HG03558 (cell line): ENCODE results near the gene HSF2.

Experiments used
- ATAC-seq: cut with Tn5 transposase; IDR thresholded peaks from one replicate; pipeline ENCODE4 v1.9.1; 2021; ENCODE audit warnings: moderate number of reproducible peaks; ENCODE audit not compliant: unreplicated experiment; ENCODE audit errors: extremely low read depth

Gene HSF2

DNA sequence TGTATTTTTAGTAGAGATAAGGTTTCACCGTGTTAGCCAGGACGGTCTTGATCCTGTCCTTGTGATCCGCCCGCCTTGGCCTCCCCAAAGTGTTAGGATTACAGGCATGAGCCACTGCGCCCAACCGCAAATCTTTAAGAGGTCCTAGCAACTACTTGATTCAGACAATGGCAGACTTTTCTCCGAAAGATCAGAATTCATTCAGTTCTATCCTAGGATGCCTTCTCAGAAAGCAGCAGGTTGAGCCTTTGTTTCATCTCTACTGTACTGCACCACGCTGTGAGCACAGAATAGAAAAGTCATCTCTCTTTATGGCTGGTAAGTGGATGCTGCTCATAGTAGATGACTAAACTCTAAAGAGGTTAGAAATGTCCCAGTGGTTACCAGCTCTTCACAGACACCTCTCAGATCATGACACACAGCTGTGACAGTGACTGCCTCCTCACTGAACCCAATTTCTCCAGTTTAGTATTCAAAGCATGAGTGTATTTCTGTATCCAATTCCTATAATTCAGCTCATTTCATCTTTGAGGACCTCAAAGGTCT lies 6.0 kb upstream of the HSF2 start:
- ATAC-seq: no peak

DNA sequence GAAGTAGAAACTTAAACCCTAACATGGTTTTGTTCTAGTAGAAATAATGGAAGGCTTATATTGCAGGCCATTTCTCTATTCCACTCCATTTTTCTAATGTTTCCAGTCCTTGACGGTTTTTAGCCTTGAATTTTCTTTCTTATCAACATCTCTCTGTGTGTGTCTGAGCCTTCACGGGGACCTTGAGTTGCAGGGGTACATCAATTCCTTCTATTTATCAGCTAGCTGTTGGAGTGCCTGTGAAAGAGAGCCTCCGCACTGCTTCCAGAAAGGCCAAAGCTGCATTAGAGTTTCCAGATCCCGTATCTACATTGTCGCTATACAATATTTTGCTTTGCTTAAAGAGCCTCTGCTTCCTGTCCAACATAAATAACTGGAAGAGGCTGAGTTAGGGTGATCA lies 5.4 kb upstream of the HSF2 start:
- ATAC-seq: no peak

DNA sequence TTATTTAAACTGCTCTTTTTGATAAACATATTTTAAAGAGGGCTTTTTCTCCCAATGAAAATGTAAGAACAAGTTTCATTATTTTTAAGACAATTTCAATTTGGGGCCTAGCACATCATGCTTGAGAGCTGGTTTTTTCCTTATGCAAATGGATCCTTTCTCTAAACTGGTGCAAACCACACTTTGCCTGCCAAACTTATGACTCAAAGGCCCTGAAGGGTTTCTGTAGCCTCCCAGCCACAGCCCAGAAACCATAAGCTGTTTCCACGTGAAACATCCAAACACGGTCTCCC lies 451 bp upstream of the HSF2 start:
- ATAC-seq: no peak

DNA sequence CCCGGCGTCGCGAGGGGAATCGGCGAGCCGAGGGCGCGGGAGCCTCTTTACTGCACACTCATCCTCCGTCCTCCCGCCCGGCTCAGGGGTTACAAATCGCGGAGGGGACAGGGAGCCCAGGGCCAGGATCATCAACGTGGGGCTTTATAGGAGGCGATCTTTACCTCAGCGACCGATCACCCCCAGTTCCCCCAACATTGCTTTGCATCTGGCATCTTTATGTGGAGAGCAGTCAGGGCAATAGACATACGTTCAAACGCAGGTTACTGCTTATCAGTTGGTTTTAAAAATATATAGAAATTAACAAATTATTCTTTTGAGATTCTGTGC lies 634 bp downstream of the HSF2 start:
- ATAC-seq: peak; percentile 2

DNA sequence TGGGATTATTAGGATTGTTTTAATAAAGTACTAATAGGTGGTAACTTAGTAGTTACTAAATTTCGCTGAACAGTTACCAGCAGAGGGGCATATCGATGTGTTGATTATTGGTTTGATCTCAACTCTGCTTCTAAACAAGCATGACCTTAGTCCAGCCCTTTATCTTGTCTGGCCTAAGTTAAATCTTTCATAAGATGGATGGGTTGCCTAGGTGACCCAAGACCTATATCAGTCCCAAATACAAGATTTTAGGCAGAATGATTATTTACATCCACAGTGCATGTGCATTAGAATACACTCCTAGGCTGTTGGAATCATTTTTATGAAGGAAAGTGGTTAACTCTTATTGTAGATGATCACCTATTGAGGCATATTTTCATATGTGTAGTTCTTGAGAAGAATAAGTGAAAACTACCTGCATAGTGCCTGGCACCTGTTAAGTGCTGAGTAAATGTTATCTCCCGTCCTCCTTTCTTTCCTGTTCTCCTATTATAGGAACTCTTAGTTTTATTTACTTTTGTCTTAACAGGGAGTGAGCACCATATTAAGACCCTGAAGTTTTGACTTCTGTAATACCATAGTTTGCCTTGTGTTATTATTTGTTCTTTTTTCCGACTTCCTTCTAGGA lies 1.1 kb downstream of the HSF2 start:
- ATAC-seq: no peak

DNA sequence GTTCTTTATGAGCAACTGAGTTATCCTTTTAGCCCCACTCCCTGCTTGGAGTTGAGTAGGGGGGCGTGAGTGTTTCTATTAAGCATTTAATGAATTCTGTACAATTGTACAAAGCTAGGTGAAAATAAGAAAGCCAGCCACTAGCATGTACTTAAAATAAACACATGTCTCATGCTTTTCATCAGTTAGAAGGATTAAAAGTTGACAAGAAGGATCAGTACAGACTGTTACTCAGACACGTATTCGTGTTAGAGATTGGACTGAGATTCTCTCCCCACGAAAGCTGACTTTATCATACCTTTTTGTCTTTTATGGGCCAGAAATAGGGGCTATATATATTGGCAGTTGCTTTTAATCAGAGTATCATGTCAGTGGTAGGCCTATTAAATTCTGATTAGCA lies 1.7 kb downstream of the HSF2 start:
- ATAC-seq: no peak

DNA sequence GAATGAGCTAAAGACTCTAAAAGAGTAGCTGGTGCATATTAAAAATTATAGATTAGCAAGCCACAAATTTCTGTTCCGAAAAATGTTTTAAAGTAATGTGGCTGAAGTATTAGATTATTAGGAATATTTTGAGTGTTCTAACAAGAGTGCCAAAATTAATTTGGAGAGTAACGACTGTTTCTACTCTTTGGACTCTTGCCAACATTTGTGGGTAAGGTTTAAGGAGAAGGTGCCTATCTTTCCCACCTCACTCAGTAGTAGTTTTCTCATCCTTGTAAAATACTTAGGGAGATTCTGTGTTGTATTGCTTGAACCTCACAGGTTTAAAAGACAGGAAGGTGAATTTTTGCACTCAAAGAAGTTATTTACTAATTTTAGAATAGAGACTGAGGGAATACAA lies 5.0 kb downstream of the HSF2 start:
- no peak for ATAC-seq

DNA sequence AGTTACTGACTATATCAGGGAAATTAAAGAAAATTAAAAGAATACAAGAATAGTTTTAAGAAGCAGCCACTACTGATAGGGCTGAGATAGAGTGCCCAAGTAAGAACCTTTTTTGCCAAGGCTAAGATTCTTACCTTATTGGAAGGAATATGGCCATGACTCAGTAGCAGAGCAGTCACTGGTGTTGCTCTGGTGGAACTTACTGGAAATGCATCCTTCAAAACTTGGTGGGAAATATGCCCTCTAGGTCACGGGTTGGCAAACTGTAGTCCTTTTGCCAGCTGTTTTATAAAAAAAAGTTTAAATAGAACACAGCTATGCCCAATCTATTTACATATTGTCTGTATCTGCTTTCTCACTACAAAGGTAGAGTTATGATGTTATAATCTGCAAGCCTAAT lies 6.0 kb downstream of the HSF2 start:
- ATAC-seq: no peak

DNA sequence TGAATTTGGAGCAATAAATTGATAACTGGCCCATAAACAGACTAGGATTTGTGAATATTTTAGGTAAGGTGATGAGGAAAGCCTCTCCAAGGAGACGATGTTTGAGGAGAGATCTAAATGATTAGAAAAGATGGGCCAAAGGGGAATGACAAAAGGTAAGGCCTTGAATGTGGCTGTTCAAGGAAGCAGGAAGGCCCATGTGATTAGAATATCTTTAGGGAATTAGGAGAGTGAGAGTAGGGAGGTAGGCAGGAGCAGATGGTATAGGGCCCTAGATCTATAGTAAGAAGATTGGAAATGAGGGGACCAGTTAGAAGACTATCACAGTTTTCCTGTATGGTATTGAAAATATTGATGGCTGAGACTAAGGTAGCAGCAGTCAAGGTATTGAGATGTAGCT lies 6.7 kb downstream of the HSF2 start:
- no peak for ATAC-seq

DNA sequence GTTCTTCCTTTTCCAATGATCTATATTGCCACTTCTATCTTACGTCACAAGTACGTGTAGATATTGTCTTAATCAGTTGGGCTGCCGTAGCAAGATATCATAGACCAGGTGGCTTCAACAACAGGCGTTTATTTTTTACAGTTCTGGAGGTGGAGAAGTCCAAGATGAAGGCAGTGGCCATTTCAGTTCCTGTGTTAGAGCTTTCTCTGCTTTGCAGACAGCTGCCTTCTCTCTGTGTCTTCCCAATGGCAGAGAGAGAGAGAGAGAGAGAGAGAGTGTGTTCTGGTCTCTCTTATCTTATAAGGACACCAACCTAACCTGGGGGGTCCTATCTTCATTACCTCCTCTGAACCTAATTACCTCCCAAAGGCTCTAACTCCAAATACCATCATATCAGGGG lies 8.3 kb downstream of the HSF2 start:
- no peak for ATAC-seq

DNA sequence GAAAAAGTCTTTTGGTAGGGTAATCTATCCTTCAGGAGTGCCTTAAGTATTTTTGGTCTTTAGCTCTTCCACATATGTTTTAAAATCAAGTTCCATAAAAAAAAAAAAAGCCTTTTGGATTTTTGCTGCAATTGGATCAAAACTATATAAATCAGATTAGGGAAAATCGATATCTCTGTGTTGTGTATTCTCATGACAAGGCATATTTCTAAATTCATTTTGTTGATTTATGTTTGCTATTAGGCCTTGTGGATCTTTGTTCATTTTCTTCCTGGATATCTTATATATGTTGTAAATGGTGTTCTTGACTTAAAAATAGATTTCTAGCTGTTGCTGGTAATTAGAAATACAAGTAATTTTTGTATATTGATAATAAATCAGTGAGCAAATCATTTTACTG lies 8.8 kb downstream of the HSF2 start:
- no peak for ATAC-seq

DNA sequence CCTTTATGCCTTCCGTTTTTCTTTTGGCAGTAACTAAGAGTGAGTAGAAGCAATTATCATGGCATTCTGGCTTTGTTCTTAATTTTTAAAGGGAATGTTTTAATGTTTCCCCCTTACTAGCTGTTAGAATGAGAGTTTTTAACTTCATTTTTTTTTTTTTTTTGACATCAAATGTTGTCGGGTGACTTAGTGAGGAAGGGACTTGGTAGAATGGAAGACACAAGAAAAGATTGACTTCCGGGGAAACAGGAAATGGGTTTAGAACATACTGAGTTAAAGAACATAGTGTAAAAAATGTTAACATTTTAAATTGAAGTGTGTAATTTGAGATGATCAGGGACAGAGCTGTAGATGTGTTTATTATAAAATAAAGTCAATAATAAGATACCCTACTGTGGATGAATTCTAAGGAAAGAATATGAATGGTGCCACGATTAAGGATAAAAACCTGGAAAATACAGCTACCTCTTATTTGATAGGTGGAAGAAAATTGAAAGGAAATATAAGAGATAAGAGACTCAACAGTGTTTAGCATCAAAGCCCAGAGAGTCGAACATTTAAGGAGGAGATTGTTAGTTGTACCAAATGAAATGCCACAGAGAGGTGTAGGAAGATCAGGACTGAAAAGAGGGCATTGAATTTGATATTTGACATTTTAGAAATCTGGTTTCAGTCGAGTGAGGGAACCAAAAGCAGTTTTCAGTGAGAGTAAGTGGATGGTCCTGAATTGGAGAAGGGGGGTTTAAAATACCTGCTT lies 9.4 kb downstream of the HSF2 start:
- no peak for ATAC-seq

DNA sequence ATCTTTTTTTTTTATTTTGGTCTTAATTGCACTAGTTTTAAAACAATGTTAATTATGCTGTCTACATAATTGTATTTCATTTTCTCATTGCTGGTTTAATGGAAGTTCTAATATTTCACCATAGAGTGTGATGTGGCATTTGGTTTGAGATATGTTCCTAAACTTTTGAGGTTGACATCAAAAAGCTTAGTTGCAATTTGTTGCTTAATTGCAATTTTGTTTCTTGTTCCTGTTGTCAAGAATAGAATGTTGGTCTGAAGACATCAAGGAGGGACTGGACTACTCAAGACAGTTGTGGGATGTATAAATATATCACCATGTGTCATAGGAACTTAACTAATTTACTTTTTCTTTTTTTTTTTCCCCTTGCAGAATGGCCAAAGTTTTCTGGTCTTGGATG lies 12.5 kb downstream of the HSF2 start:
- no peak for ATAC-seq

DNA sequence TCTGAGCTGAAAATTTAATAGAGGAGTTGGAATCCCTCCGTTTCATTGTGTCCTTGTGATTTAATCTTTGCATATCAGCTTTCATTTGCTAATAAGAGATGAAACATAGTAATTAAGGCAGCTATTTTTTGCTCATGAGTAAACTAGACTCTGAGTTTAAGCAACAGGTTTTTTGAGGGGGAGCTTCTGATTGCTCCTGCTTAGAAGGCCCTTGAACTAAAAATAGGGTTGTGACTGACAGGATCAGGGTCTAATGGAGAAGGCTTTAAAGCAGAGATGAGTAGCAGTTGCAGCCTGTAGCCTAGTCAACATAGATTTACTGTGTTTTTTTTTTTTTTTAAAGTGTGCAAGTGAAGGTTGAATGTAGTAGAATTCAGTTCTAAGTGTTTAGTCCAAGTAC lies 17.4 kb downstream of the HSF2 start:
- ATAC-seq: no peak

DNA sequence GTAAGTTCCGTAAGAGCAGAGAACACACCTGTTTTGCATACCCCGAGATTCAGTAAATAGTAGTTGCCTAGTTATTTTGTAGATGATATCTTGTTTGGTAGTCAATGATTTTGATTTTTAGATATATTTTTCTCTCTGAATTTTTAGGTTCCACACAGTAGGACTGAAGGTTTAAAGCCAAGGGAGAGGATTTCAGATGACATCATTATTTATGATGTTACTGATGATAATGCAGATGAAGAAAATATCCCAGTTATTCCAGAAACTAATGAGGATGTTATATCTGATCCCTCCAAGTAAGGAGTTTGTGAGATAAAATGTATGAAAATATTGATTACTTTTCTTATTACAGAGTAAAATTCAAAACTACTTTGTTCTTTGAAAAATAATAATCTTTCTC lies 22.6 kb downstream of the HSF2 start:
- no peak for ATAC-seq

DNA sequence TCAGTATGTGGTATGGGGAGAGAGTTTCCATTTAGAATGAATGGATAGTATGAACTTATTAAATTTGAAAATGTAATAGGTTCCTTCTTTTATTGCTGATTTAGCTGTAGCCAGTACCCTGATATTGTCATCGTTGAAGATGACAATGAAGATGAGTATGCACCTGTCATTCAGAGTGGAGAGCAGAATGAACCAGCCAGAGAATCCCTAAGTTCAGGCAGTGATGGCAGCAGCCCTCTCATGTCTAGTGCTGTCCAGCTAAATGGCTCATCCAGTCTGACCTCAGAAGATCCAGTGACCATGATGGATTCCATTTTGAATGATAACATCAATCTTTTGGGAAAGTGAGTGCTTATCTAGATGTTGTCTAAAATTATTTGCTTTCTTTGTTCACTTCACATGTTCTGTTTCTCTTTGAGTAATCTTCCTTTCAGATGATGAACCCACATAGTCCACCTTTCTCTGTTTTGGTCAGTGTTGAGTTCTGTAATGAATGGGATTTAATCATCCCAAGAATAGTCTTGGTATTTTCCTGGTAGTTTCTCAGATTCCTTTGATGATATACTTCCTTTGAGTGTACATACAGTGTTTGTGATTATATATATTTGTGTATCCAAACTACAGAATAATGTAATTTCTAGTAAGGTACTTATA lies 23.3 kb downstream of the HSF2 start:
- ATAC-seq: peak; percentile 89

DNA sequence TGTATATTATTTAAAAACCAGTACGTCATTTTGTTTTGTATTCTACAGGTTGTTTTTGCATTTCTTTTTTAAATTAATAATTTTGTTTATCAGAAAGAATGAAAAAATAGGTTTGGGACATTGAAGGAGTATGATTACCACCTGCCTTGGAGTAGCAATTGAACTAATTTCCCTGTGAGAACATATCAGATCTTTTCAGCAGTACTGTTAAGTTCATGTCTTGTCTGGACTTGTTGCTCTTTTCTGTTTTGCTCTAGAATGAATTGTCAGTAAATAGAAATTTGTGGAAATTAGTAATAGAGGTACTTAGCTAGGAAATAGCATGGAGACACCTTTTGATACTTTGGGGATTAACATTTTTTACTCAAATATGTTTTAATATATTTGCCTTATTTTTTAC lies 24.3 kb downstream of the HSF2 start:
- no peak for ATAC-seq

DNA sequence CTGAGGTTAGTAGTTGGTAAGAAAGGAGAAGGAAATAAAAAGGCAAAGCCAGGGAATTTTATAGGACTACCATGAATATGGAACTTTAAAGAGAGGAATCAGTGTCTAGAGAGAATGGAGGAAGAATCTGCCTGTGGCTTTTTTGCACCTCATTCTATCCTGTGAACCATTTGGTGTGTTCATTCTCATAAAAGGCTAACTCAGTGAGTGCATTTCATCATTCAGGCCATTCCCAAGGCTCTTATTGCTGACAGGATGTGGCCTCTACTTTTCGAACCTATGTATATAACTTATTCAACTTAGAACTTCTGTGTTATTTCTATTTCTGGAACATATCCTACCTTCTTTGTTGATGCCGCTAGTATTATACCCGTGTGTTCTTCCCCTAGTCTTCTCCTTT lies 27.1 kb downstream of the HSF2 start:
- ATAC-seq: no peak

DNA sequence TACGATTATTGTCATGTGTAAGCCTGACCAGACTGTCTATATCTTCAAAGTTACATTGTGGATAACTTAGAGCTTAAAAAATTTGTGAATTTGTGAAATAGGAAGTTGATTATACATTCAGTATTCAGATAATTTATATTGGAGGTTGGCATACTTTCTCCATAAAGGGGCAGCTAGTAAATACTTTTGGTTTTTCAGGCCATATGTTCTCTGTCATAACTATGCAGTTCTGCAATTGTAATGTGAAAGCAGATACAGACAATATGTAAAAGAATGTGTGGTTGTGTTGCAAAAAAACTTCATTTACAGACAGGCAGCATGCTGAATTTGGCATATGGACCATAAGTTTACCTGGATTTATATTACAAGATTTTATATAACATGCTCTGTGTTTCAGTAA lies 29.3 kb downstream of the HSF2 start:
- no peak for ATAC-seq

DNA sequence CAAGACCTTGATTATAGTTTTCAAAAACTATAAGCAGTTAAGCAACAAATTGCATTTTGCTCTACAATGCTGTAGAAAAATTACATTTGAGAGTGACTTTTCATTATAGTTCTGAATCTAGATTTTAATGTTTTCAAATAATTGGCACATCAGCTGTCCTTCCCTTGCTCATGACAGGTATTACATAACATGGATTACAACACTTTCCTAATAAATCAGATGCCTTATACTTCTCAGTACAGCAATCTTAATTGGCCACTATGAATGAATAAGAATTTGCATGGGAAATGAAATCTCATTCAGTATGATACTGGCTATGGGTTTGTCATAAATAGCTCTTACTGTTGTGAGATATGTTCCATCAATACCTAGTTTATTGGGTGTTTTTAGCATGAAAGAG lies 29.9 kb downstream of the HSF2 start:
- no peak for ATAC-seq

DNA sequence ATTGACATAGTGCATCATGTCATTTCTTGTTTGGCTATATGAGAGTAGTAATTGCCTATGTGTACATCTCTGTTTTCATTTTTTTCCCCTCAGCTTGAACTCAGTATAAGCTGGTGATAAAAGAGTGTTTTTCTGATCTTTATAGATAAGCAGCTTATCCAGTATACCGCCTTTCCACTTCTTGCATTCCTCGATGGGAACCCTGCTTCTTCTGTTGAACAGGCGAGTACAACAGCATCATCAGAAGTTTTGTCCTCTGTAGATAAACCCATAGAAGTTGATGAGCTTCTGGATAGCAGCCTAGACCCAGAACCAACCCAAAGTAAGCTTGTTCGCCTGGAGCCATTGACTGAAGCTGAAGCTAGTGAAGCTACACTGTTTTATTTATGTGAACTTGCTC lies 32.3 kb downstream of the HSF2 start:
- no peak for ATAC-seq

DNA sequence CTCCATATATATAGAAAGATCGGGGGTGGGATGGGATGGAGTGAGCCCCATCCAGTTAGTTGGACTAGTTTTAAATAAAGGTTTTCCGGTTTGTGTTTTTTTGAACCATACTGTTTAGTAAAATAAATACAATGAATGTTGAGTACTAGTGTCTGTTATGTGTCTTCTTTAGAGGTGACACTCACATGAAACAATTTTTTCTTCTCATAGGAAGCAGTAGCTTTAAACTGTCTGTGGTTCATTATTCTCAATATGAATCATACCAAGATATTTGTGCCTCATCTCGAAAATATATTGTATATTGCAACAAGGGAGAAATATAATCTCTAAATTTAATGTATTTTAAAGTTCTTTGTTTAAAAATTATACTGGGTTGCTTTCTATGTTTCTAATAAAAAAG lies 33.4 kb downstream of the HSF2 start:
- ATAC-seq: no peak
